SHP77 treated with DMSO at 0.1 percent for 48 hours (cell line): ENCODE measurements around the gene PTPRT.
"Not testable (repeated sequence)": the region's sequence is repeated elsewhere in the genome, so short reads cannot be mapped to it uniquely, and the experiment has no call there.

Experiments
- DNase-seq: peaks from one replicate; lab custom pipeline; 2025; lab: John Stamatoyannopoulos, UW

Gene PTPRT

GRCh38 chr20:42910808-42911207 is 278.9 kb downstream of the PTPRT start:
- DNase-seq, result not testable (repeated sequence)

- no peak for DNase-seq
These were observed 282.0 kb downstream of the PTPRT start for GRCh38 chr20:42907730-42908129.

- no peak for DNase-seq
These were observed 283.6 kb downstream of the PTPRT start for GRCh38 chr20:42906120-42906519.

DNA sequence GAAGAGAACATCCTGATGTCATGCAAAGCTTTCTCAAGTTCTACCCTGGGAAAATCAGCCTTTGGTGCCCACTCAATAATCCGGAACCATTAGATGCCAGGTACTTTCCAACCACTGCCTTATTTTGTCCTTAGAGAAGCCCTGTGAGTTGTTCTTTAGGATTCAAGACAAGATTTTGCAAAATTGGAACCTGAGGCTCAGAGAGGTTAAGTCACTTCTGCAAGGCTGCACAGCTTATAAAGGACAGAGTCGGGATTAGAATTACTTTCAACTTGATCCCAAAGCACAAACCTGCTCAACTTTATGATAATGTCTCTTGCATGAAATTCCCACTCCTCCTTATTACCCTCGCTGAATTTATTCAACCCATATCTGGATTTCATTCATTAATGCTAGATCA is 287.2 kb downstream of the PTPRT start:
- DNase-seq, result no peak

DNA sequence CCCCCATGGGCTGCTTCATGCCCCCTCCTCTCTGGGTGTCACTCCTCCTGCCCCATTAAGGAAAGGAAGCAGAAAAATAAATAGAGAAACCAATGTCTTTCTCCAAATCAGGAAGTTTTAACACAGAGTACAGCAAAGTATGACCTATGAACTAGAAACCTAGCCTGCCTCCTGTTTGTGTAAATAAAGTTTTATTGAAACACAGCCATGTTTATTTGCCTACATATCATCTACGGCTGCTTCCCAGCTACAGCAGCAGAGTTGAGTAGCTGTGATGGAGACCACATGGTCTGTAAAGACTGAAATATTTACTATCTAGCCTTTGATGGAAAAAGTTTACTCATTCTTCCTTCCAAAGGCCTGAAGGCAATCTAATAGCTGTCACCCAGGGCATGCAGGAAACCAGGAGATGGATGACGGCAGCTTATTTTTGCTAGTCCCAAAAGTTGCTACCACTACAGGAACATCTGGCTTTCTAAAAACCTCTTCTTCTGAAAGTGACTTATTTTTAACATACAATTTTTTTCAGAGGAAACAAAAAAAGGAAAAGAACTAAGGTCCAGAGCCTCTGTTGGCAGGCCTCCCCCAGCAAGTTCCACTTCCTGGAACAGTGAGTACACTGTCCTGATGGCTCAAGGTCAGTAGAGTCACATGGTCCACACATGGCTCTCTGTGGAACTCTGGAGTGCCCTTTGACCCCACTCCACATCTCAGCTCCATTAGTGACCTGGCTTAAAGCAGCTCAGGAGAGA is 287.8 kb downstream of the PTPRT start:
- no peak for DNase-seq

DNA sequence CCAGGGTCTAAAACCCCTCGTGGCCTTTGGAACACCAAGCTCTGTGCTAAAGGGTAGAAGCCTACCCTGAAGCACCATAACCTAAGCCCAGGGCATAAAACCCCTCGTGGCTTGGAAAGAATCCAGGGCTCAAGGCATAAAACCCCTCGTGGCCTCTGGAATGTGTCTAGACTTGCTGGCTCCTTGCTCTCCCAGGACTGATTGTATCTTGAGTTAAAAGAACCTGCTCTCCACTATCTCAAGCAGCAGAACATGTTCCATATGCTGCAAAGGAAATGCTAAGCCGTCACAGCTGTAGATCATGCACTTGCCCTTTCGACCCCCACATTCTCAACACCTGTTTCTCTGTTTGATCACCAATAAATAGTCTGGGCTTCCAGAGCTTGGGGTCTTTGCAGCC is 288.9 kb downstream of the PTPRT start:
- not testable (repeated sequence) for DNase-seq

DNA sequence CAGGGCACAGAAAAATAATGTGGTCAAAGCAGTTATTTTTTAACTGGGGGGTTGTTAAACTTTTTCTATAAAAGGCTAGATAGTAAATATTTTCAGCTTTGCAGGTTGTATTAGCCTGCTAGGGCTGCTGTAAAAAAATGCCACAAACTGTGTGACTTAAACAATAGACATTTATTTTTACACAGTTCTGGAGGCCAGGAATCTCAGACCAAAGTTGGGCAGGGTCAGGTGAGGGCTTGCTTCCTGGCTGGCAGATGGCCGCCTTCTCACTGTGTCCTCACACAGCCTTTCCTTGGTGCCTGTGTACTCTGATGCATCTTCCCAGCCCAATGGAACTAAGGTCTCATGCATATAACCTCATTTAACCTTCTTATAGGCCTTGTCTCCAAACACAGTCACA is 294.7 kb downstream of the PTPRT start:
- no peak for DNase-seq

- DNase-seq, result no peak
These were observed 295.2 kb downstream of the PTPRT start for GRCh38 chr20:42894483-42894882.

DNA sequence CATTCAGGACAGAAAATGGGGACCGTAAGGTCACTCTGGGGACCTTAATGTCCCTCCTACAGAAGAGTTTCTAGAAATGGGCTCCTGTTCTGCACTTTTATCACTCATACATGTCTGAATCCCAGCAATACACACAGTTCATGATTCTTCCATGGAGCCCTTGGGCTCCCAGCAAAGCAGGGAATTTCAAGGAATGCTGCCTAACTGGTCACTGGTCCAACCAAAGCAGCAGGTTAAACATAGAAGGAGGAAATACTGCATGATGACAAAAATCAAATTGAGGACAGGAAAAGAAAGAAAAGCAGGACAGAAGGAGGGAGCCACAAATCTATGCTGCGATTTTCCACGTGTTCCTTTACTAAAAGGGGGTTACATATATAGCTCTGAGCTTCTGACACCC is 300.2 kb downstream of the PTPRT start:
- no peak for DNase-seq

DNA sequence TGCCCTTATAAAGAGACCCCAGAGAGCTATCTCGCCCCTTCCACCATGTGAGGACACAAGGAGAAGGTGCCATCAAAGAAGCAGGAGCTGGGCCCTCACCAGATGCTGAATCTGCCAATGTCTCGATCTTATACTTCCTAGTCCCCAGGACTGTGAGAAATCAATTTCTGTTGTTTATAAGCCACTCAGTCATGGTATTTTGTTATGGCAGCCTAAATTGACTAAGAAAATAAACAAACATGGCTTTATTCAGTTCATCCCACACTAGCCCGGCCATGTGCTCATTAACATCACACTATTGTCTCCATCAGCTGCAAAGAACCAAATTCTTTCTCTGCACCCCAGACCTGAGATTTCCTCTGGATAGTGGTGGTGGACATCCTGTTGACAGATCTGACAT is 302.4 kb downstream of the PTPRT start:
- no peak for DNase-seq

GRCh38 chr20:42886801-42887200 is 302.9 kb downstream of the PTPRT start:
- DNase-seq, result no peak

DNA sequence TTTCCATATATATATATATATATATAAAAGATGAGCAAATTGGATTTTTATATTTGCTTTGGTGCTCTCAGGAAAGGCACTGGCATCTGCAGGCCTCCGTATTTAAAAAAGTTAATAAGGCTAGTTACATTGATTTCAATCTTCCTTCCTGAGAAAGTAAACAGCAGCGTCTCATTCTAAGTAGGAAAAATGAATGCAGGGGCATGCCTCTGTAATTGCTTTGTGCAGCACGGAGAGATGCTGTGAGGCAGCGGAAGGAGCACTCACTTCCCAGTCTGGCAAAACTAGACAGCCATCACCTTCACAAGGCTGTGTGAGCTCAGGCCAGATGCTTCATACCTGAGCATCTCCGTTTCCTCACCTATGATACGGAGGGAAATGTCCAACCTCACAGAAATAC is 303.7 kb downstream of the PTPRT start:
- DNase-seq, result no peak

- DNase-seq, result no peak
These were observed 314.1 kb downstream of the PTPRT start for GRCh38 chr20:42875581-42875980.

GRCh38 chr20:42873259-42873658 is 316.4 kb downstream of the PTPRT start:
- DNase-seq, result no peak

- DNase-seq, result no peak
These were observed 325.6 kb downstream of the PTPRT start for GRCh38 chr20:42864116-42864515.

DNA sequence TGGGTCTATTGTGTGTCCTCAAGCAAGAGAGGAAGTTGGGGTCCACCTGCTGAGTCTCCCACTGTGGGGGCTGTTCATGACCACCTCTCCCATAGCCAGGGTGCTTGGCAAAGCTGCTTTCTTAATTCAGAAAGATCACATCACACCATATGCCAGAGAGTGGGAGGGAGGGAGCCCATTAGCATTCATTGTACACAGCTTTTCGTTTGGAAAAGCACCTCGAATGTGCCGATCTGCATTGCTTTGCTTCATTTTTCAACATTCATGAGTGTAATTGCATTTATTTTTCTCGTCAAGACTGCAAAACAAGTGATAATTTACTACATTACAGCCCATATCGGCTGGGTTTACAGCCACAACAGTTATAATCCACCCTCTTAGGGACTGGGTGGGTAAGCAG is 327.3 kb downstream of the PTPRT start:
- DNase-seq, result no peak

- no peak for DNase-seq
These were observed 332.3 kb downstream of the PTPRT start for GRCh38 chr20:42857446-42857845.

DNA sequence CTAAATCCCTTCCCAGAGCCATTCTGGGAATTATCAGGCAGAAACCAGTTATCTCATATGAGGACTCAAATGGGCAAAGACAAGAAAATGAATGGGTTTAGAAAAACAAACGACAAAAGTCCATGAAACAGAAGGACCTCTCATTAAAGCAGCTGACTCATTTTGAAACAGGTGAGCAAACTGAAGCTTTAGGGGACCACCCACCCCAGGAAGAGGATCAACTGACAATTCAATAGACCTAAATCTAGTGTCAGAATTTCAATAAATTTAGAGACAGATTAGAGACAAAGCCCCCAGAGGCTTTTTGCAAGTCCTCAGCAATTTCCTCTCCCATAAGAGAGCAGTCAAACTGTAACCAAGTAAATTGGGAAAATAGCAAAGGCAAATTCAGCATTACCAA is 333.8 kb downstream of the PTPRT start:
- no peak for DNase-seq

GRCh38 chr20:42852691-42853090 is 337.0 kb downstream of the PTPRT start:
- DNase-seq, result no peak

- DNase-seq, result no peak
These were observed 342.8 kb downstream of the PTPRT start for GRCh38 chr20:42846784-42847490.

- DNase-seq, result no peak
These were observed 345.0 kb downstream of the PTPRT start for GRCh38 chr20:42844751-42845150.

DNA sequence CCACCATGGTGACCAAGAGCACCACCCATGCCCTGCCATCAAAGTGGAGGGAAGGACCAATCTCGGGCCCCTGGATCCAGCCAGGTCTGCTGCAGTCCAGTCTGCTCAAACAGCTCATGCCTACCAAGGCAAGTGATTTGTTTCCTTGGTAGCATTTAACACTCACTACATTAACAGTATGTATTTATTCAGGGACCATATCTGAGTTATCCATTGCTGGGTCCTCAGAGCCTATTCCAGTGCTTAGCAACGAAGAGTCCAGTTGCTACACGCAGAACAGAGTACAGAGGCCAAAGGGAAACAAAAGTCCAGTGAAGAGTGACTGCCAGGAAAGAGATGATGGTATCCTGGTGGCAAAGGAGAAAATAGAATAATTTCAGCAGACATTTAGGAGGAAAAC is 352.2 kb downstream of the PTPRT start:
- no peak for DNase-seq

GRCh38 chr20:42836339-42836738 is 353.4 kb downstream of the PTPRT start:
- DNase-seq, result no peak

- DNase-seq, result no peak
These were observed 381.8 kb downstream of the PTPRT start for GRCh38 chr20:42807876-42808275.
